ENCODE measurements around the gene SUSD6.

DNA sequence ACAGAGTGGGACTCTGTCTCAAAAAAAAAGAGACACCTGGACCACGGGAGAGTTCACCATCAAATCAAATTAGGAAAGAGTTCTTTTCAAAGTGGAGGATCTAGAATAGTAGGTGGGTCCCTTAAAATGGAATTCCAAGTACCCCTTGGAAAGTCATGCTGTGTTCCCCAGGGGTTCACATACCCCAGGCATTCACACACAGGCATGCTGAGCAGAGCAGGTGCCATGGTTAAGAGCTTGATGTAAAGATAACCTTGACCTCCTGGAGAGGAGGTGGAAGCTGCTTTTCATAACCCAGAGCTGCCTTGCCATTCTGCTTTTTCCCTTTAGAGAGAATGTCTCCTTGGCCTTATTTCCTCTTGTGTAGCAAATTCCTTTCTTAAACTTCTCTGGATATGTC lies 141.4 kb downstream of the SUSD6 start:
- TF ChIP-seq POLR2A (IDR thresholded peaks at IDR 0.05): no peak
- TF ChIP-seq, protein P1, sequence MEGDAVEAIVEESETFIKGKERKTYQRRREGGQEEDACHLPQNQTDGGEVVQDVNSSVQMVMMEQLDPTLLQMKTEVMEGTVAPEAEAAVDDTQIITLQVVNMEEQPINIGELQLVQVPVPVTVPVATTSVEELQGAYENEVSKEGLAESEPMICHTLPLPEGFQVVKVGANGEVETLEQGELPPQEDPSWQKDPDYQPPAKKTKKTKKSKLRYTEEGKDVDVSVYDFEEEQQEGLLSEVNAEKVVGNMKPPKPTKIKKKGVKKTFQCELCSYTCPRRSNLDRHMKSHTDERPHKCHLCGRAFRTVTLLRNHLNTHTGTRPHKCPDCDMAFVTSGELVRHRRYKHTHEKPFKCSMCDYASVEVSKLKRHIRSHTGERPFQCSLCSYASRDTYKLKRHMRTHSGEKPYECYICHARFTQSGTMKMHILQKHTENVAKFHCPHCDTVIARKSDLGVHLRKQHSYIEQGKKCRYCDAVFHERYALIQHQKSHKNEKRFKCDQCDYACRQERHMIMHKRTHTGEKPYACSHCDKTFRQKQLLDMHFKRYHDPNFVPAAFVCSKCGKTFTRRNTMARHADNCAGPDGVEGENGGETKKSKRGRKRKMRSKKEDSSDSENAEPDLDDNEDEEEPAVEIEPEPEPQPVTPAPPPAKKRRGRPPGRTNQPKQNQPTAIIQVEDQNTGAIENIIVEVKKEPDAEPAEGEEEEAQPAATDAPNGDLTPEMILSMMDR (IDR thresholded peaks at IDR 0.05): no peak
